K562 (cell line): ENCODE results near the gene CDK11B. TPM values are rescaled to one million over a fixed set of nuclear protein-coding genes. Genes with fewer than 3 reads are reported as not detected.

Experiments used
- ARHGAP35 ChIP-seq: fragments of 450-650 bp; IDR thresholded peaks from 2 replicates; pipeline ENCODE4 v1.6.1; 2018; ENCODE audit not compliant: partially characterized antibody
- CCNT2 ChIP-seq: IDR thresholded peaks from 2 replicates; pipeline ENCODE4 v1.6.1; 2011; ENCODE audit warnings: borderline replicate concordance, low read depth, mild to moderate bottlenecking, moderate library complexity, mixed read lengths, low read length; ENCODE audit not compliant: insufficient read length; ENCODE audit errors: extremely low read depth
- CHD4 ChIP-seq: fragments of 200-600 bp; sonication (generic); IDR thresholded peaks from 3 replicates; pipeline ENCODE4 v1.6.1; 2012; ENCODE audit warnings: low read depth, mild to moderate bottlenecking, mixed read lengths, low read length, inconsistent platforms; ENCODE audit not compliant: insufficient read depth, insufficient replicate concordance, poor library complexity, severe bottlenecking
- HNRNPK ChIP-seq: fragments of 200-400 bp; formaldehyde crosslinking; IDR thresholded peaks from one replicate; pipeline ENCODE4 v1.6.1; 2018; ENCODE audit warnings: mild to moderate bottlenecking, low read depth, low read length; ENCODE audit not compliant: poor library complexity, severe bottlenecking
- KDM4B ChIP-seq, 2 experiments: fragments of 450-650 bp in 1 of 2; sonication (generic) in 1 of 2; IDR thresholded peaks; 2 replicates each; pipeline ENCODE4 v1.6.1; 2016 to 2017; ENCODE audit warnings: borderline replicate concordance in 2 of 2, antibody characterized with exemption in 1 of 2, low read depth in 1 of 2, mild to moderate bottlenecking in 1 of 2
- NFATC3 ChIP-seq: fragments of 450-650 bp; IDR thresholded peaks from 2 replicates; pipeline ENCODE4 v1.6.1; 2017; ENCODE audit warnings: mild to moderate bottlenecking
- NFYB ChIP-seq: IDR thresholded peaks from 2 replicates; pipeline ENCODE4 v1.6.1; 2011; ENCODE audit warnings: mild to moderate bottlenecking, moderate library complexity; ENCODE audit not compliant: insufficient read length; ENCODE audit errors: extremely low read depth
- NONO ChIP-seq, 2 experiments: fragments of 200-400 bp in 1 of 2; fragments of 450-650 bp in 1 of 2; formaldehyde crosslinking in 1 of 2; IDR thresholded peaks; 2 replicates each; pipeline ENCODE4 v1.6.1; 2017; ENCODE audit warnings: low read depth in 2 of 2, mild to moderate bottlenecking in 2 of 2, moderate library complexity in 2 of 2, low read length in 1 of 2
- RBM15 ChIP-seq: fragments of 200-400 bp; formaldehyde crosslinking; IDR thresholded peaks from 2 replicates; pipeline ENCODE4 v1.6.1; 2018; ENCODE audit warnings: mild to moderate bottlenecking, low read length, moderate library complexity; ENCODE audit not compliant: insufficient read depth
- SAP30 ChIP-seq: fragments of 200-600 bp; sonication (generic); IDR thresholded peaks from 2 replicates; pipeline ENCODE4 v1.6.1; 2012; ENCODE audit warnings: borderline replicate concordance, low read depth, mild to moderate bottlenecking, moderate library complexity, low read length, control low read depth, inconsistent platforms; ENCODE audit not compliant: insufficient read depth, poor library complexity, severe bottlenecking
- SNRNP70 ChIP-seq: fragments of 200-400 bp; formaldehyde crosslinking; optimal IDR thresholded peaks from 2 replicates; pipeline ENCODE3; 2017; ENCODE audit warnings: low read depth, low read length
- STAT5B ChIP-seq: fragments of 250-450 bp; sonication (Bioruptor Pico); IDR thresholded peaks from 2 replicates; pipeline ENCODE4 v1.8.0; 2021; ENCODE audit warnings: mild to moderate bottlenecking, inconsistent platforms
- STAT6 ChIP-seq: sonication (generic); formaldehyde crosslinking; IDR thresholded peaks from 2 replicates; pipeline ENCODE4 v1.8.1; 2023; ENCODE audit warnings: mild to moderate bottlenecking, missing genetic modification reagents
- TAF1 ChIP-seq: IDR thresholded peaks from 2 replicates; pipeline ENCODE4 v1.6.1; 2011; ENCODE audit warnings: mild to moderate bottlenecking, low read length, moderate library complexity; ENCODE audit not compliant: insufficient read depth, control insufficient read depth, severe bottlenecking; ENCODE audit errors: extremely low read depth
- TAL1 ChIP-seq: fragments of 450-650 bp; IDR thresholded peaks from 2 replicates; pipeline ENCODE4 v1.6.1; 2016; ENCODE audit warnings: mild to moderate bottlenecking
- TEAD2 ChIP-seq: fragments of 450-650 bp; IDR thresholded peaks from 2 replicates; pipeline ENCODE4 v1.6.1; 2016; ENCODE audit warnings: missing genetic modification characterization, control low read depth, missing compliant biosample characterization
- USF1 ChIP-seq: sonication (generic); formaldehyde crosslinking; IDR thresholded peaks from 2 replicates; pipeline ENCODE4 v1.9.0; 2022; ENCODE audit warnings: mild to moderate bottlenecking, missing genetic modification reagents
- ZNF316 ChIP-seq: fragments of 450-650 bp; IDR thresholded peaks from 2 replicates; pipeline ENCODE4 v1.6.1; 2016
- ZNF41 ChIP-seq: fragments of 250-450 bp; sonication (Bioruptor Pico); conservative IDR thresholded peaks from 2 replicates; pipeline ENCODE4 v1.4.0; 2020; ENCODE audit warnings: mild to moderate bottlenecking
- ZNF445 ChIP-seq: fragments of 250-450 bp; sonication (Bioruptor Pico); IDR thresholded peaks from 2 replicates; pipeline ENCODE4 v1.4.0; 2020; ENCODE audit warnings: low read depth, mild to moderate bottlenecking, moderate library complexity
- ZNF79 ChIP-seq: fragments of 250-450 bp; sonication (Bioruptor Pico); IDR thresholded peaks from 2 replicates; pipeline ENCODE4 v1.4.0; 2020; ENCODE audit warnings: low read depth, mild to moderate bottlenecking, moderate library complexity
- polyA plus RNA-seq, 8 experiments: library from polyadenylated mRNA; depleted of rRNA in 4 of 8; stranded (reverse) in 5 of 8; unstranded in 3 of 8; fragments of >200 nt; fragmentation: Nextera tagmentation in 2 of 8; fragmentation: Illumina TruSeq in 1 of 8; extraction: Ambion mirVana in 2 of 8; extraction: Trizol in 1 of 8; gene quantifications; 2 replicates each; pipeline versions ENCODE4 v1.2.1 to v1.2.3, GENCODE V29; 2011 to 2014; ENCODE audit warnings: inconsistent platforms in 1 of 8, missing spikeins in 1 of 8
- total RNA-seq, 7 experiments: library from RNA; depleted of rRNA in 6 of 7; stranded (reverse); fragments of >200 nt in 6 of 7; fragmentation: Illumina TruSeq in 2 of 7; extraction: Trizol in 2 of 7; gene quantifications; 2 replicates each; pipeline versions ENCODE4 v1.2.1 to v1.2.3, GENCODE V29; 2011 to 2021; ENCODE audit warnings: low replicate concordance in 1 of 7
- TF ChIP-seq, protein P1 (sequence below), 2 experiments: fragments of 200-800 bp in 1 of 2; sonication (Bioruptor generic) in 1 of 2; sonication (generic) in 1 of 2; formaldehyde crosslinking in 1 of 2; IDR thresholded peaks in 1 of 2; conservative IDR thresholded peaks in 1 of 2; 2 replicates each; pipeline versions ENCODE4 v1.5.0 to v1.6.1; 2016 to 2020; ENCODE audit warnings: missing compliant biosample characterization in 1 of 2, missing genetic modification characterization in 1 of 2, missing genetic modification reagents in 1 of 2

CDK11B gene
- total and polyA plus RNA-seq, 9 of the 15 experiments (the other 6 are each of a cell fraction or from before 2014, with no cell fraction given), result 2.8 to 52.2 (median 19.5) TPM

DNA sequence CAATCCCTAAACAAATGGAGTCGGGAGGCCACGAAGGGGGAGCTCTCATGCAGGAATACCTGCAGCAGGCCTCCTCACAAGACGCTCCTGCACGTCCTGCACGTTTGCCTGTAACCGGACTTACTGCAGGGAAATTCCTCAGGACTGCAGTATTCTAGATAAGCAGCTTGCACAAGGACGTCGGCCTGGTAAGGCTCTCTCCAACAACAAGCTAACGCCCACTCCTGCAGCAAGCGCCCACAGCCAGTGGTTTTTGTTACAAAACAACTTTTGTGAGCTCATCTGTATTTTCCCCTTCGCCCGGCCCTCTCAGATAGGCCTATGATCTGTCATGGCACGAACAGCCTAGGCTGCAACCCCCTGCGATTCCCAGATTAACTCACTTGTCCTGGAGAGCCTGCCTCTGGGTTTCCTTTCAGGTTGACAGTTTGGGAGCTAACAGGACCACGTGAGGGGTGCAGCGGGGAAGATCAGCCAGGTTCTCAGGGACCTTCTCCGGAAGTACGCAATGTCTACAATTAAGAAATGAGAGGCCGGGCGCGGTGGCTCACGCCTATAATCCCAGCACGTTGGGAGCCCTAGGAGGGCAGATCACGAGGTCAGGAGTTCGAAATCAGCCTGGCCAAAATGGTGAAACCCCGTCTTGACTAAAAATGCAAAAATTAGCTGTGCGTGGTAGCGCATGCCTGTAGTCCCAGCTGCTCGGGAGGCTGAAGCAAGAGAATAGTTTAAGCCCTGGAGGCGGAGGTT is 44.4 kb downstream of the CDK11B start (continued):
- TF ChIP-seq STAT6 (CRISPR knock-in tag), result no peak
- TF ChIP-seq NFATC3, result no peak
- TF ChIP-seq STAT5B (CRISPR knock-in tag), result no peak
- no peak for TF ChIP-seq TEAD2 (tag)
- no peak for TF ChIP-seq ZNF41 (CRISPR knock-in tag)
- no peak for TF ChIP-seq HNRNPK
- TF ChIP-seq ARHGAP35, result no peak
- no peak for TF ChIP-seq ZNF316
- peak; percentile 83 for TF ChIP-seq SAP30
- peak; percentile 25; the same call in 1 of the 2 replicates for TF ChIP-seq TAL1
- TF ChIP-seq RBM15, result no peak
- no peak for TF ChIP-seq SNRNP70
- no peak for TF ChIP-seq KDM4B (IDR thresholded peaks at IDR 0.05; ENCODE audit: borderline replicate concordance in 2 of 2, low read depth in 1 of 2)
- no peak for TF ChIP-seq CHD4
- no peak for TF ChIP-seq NFYB
- peak; percentile 87 for TF ChIP-seq USF1 (CRISPR knock-in tag)
- TF ChIP-seq CCNT2, result no peak
- TF ChIP-seq TAF1, result no peak
- TF ChIP-seq NONO (IDR thresholded peaks at IDR 0.05; ENCODE audit: low read depth in 2 of 2, low read length in 1 of 2), result no peak
- TF ChIP-seq ZNF445 (CRISPR knock-in tag), result no peak
- TF ChIP-seq ZNF79 (CRISPR knock-in tag), result no peak
- TF ChIP-seq, protein P1, sequence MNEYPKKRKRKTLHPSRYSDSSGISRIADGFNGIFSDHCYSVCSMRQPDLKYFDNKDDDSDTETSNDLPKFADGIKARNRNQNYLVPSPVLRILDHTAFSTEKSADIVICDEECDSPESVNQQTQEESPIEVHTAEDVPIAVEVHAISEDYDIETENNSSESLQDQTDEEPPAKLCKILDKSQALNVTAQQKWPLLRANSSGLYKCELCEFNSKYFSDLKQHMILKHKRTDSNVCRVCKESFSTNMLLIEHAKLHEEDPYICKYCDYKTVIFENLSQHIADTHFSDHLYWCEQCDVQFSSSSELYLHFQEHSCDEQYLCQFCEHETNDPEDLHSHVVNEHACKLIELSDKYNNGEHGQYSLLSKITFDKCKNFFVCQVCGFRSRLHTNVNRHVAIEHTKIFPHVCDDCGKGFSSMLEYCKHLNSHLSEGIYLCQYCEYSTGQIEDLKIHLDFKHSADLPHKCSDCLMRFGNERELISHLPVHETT (CRISPR knock-in tag; conservative IDR thresholded peaks at IDR 0.05 in 1 of 2, IDR thresholded peaks at IDR 0.05 in 1 of 2), result no peak; a peak in 1 of 4 replicates
